GM19468 (cell line): ENCODE results near the gene MOK.

Experiments used
- ATAC-seq: cut with Tn5 transposase; IDR thresholded peaks from one replicate; pipeline ENCODE4 v1.9.1; 2021; ENCODE audit warnings: mild to moderate bottlenecking, moderate library complexity, moderate number of reproducible peaks; ENCODE audit not compliant: unreplicated experiment; ENCODE audit errors: extremely low read depth

MOK gene

DNA sequence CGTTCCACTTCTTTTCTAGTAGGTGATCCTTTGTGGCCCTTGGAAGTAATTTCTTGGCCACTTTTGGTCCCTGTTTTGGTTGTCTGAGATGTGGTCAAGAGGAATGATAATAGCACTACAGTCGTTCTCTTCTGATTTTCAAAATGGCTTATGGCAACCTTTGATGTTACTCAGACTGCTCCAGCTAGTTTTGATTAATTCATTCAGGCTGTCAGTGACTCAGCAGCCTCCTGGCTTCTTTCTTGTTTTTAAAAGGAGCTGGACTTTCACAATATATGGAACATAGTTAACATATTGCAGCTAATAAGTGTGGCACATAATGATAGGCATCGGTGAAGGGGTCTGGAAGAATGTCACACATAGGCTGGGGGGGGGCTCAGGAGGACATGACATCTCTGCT lies 117.9 kb downstream of the MOK start:
- ATAC-seq = no peak

DNA sequence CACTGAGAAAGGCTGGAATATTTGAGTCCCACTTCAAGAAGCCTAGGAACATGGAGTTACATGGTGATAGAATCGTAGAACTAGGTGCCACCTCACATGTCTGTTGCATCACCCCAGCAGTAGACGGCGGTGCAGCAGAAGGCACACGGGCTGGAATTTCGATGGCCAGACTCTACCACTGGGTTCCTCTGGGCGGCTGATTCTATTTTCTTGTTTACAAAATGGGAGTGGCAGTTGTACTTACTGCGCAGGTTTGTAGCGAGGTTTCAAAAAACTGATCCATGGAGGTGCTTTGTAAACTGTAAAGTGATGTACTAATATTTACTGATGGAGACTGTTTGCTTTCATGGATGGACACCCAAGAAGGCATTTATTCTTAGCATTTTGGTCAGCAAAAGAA lies 119.6 kb downstream of the MOK start:
- ATAC-seq = no peak

DNA sequence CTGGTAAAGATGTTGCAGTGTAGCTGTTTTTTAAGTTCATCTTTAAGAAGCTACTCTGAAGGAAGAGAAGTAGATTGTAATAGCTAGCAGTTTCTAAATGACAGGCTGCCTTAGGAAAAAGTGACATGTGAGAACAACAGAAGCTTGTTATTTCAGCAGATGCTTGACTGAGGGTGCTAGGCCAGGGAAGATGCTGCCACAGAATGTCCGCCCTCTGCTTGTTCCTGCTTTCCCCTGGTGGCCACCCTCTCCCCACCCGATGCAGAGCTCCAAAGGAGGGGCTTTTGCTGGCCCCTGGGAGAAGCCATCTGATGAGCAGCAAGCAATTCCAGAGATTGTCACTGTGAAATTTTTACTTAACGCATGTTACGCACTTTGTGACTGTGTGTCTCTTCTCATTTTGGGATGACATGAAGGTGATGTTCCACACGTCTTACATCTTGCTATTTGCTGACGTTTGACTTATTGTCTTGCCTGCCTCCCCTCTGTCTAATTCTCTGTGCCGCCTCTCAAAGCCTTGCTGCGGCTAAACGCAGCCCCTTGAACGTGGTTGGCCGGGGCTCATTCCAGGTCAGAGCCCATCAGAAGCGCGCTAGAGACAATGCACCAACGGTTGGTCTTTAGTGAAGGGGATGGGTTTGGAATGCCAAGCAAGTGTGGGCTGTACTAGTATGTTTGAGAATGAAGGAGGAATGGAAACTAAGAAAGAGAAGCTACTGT lies 120.5 kb downstream of the MOK start:
- ATAC-seq = no peak

DNA sequence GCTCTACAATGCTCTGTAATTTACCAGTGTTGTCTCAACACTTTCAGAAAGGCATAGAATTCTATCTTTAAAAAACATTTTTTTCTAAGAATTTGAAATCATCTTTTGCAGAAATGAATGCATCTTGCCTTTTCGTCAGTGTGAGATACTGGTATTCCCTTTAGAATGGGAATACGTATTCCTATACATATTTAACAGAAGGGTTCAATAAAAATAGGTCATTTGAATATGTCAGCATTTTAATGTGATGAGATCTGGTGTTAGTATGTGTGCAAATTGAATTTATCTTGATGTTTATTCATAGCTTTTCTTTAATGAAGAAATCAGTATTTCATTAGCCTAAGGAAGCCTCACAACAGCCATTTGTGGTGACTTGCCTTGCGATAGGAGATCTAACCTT lies 121.1 kb downstream of the MOK start:
- ATAC-seq = no peak

DNA sequence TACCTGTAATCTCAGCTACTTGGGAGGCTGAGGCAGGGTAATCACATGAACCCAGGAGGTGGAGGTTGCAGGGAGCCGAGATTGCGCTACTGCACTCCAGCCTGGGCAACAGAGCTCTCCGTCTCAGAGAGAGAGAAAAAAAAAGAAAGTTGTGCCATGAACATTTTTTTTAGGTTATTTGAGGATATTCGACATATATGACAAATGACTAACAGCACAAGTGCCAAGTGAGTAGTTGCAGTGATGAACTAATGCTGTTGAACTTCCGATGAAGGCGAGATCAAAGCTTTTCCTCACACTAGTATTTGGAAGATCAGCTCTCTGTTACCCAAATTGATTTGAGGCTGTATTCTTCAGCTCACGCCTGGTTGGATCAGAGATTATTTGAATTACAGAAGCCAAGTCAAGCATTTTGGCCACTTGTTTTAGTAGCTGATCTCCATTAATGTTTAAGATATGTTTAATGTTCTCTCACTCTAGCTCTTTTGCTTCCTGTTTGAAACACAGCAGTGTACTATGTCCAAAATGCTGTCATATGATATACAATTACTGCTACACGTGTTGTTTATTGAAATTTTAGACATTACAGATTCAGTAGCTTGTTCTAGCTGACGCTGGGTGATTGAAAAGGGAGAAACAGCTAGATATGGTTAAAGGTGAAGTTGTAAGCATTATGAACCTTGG lies 121.9 kb downstream of the MOK start:
- ATAC-seq = no peak

DNA sequence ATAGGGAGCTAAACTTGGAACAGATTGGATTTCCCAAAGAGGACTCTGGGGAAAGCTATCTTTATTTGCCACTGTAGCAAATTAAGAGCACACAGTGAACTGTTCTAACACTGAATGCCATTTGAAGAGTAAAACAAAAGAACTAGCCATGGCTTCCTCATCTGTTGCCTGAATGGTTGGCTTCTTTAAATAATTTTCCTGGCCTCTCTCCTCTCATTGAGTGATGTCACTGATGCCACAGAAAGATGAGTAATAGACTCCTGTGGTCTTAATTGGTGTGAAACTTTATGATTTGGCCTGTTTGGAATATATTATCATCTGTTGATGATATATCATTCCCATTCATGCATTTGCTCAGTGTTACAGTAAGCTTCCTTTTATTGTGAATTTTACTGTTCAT lies 122.8 kb downstream of the MOK start:
- ATAC-seq = no peak

DNA sequence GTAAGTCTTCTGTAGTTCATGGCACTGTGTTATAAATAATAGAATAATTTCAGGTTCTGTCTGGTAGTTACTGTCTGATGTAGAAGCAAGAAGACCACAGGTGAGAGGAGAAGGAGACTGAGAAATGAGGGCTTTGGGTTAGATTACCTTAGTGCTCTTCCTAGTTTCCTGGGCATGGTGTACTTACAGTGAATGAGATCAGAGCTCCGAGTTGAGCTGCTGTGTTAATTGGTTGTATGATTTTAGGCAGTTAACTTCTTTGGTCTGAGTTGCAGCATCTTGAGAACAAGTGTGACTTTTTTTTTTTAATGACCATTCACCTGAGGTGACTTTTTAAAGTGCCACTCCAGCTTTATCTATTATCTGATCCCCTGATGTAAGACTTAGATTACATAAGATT lies 123.8 kb downstream of the MOK start:
- no peak for ATAC-seq

DNA sequence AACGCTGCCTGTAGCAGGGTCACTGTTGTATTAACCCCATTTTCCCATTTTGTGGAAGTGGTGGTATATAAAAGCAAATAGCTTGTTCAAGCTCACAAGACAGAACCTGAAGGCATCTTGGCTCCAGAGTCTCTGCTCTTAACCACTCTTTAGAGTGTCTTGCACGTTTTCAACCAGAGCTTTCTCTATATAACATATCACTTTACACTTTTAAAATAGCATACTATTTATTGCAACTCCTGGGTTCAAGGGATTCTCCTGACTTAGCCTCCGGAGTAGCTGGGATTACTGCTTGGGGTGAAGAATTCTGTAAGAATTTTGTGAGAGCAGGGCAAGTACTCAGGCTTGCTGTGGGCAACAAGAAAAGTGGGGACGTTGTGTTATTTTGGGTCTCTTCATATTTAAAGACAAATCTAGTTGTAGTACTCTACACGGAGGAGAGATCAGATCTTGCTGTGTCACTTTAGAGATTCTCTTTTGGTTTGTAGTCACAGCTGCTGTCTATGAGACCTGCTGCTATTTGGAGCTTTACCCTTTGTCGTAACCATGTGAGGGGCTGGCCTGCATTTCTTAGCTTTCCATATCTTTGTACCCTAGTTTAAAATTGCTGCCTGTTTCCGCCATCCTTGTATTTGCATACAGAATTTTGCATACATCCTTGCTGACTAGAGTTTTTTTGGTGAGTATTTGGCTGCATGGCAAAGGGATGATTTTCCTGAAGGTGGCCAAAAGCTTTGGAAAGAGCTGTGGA lies 124.5 kb downstream of the MOK start:
- no peak for ATAC-seq
